ENCODE results near the gene BPIFB3. TPM values are rescaled to one million over a fixed set of nuclear protein-coding genes. Genes with fewer than 3 reads are reported as not detected.

Gene BPIFB3
- polyA plus RNA-seq, 1 donor from 2014 or later, result not detected

- no peaks in the 10 kb centered on the region for H3K36me3 ChIP-seq (ENCODE audit: insufficient read depth, low read length)
- H3K4me3 ChIP-seq (ENCODE audit: low read length), result no peak overlapping the region
- no peak overlapping the region for H2AFZ ChIP-seq (ENCODE audit: low read depth, low read length)
- no peaks in the 10 kb centered on the region for H3K9me3 ChIP-seq (ENCODE audit: low read length)
- TF ChIP-seq EZH2 (IDR thresholded peaks at IDR 0.05; ENCODE audit: borderline replicate concordance, insufficient read depth, low read length, poor library complexity, severe bottlenecking) (no peak), TAF1 (IDR thresholded peaks at IDR 0.05; ENCODE audit: low read depth) (no peak), REST (IDR thresholded peaks at IDR 0.05; ENCODE audit: borderline replicate concordance) (no peak), SMC3 (conservative IDR thresholded peaks at IDR 0.05; ENCODE audit: poor library complexity) (no peak), CTCF (IDR thresholded peaks at IDR 0.05; ENCODE audit: poor library complexity, severe bottlenecking) (no peak), EP300 (conservative IDR thresholded peaks at IDR 0.05; ENCODE audit: poor library complexity, severe bottlenecking) (no peak), MXI1 (conservative IDR thresholded peaks at IDR 0.05; ENCODE audit: poor library complexity, severe bottlenecking) (no peak), RAD21 (conservative IDR thresholded peaks at IDR 0.05) (no peak), POLR2AphosphoS5 (IDR thresholded peaks at IDR 0.05) (no peak)
- no peaks in the 10 kb centered on the region for H3K79me2 ChIP-seq (replicated peaks; ENCODE audit: insufficient read depth, low read length)
- H3K27me3 ChIP-seq (ENCODE audit: insufficient read depth, low read depth, low read length), result no peaks in the 10 kb centered on the region
- no peak overlapping the region for H3K4me2 ChIP-seq (ENCODE audit: low read length)
- no peaks in the 10 kb centered on the region for H3F3A ChIP-seq (ENCODE audit: insufficient read depth, low read length, poor library complexity, severe bottlenecking)
- H3K9me2 ChIP-seq (ENCODE audit: insufficient read depth, low read length), result no peaks in the 10 kb centered on the region
- H4K20me1 ChIP-seq (ENCODE audit: insufficient read depth), result no peaks in the 10 kb centered on the region
- no peak overlapping the region for H3K27ac ChIP-seq (ENCODE audit: low read length)
- H3K9ac ChIP-seq (ENCODE audit: low read length), result no peak overlapping the region
These were observed 39.9 kb upstream of the BPIFB3 start for GRCh38 chr20:33013701-33014326.

GRCh38 chr20:33014336-33015113 lies 39.2 kb upstream of the BPIFB3 start:
- H3K79me2 ChIP-seq (replicated peaks; ENCODE audit: insufficient read depth, low read length), result no peaks in the 10 kb centered on the region
- no peaks in the 10 kb centered on the region for H3K36me3 ChIP-seq (ENCODE audit: insufficient read depth, low read length)
- no peak overlapping the region for H3K4me2 ChIP-seq (ENCODE audit: low read length)
- TF ChIP-seq TAF1 (IDR thresholded peaks at IDR 0.05; ENCODE audit: low read depth) (no peak), POLR2AphosphoS5 (IDR thresholded peaks at IDR 0.05) (no peak), CTCF (IDR thresholded peaks at IDR 0.05; ENCODE audit: poor library complexity, severe bottlenecking) (no peak), REST (IDR thresholded peaks at IDR 0.05; ENCODE audit: borderline replicate concordance) (no peak), EZH2 (IDR thresholded peaks at IDR 0.05; ENCODE audit: borderline replicate concordance, insufficient read depth, low read length, poor library complexity, severe bottlenecking) (no peak), MXI1 (conservative IDR thresholded peaks at IDR 0.05; ENCODE audit: poor library complexity, severe bottlenecking) (no peak), RAD21 (conservative IDR thresholded peaks at IDR 0.05) (no peak), EP300 (conservative IDR thresholded peaks at IDR 0.05; ENCODE audit: poor library complexity, severe bottlenecking) (no peak), SMC3 (conservative IDR thresholded peaks at IDR 0.05; ENCODE audit: poor library complexity) (no peak)
- no peak overlapping the region for H3K9ac ChIP-seq (ENCODE audit: low read length)
- H3F3A ChIP-seq (ENCODE audit: insufficient read depth, low read length, poor library complexity, severe bottlenecking), result no peaks in the 10 kb centered on the region
- no peaks in the 10 kb centered on the region for H4K20me1 ChIP-seq (ENCODE audit: insufficient read depth)
- no peaks in the 10 kb centered on the region for H3K27me3 ChIP-seq (ENCODE audit: insufficient read depth, low read depth, low read length)
- no peak overlapping the region for H3K4me3 ChIP-seq (ENCODE audit: low read length)
- no peaks in the 10 kb centered on the region for H3K9me2 ChIP-seq (ENCODE audit: insufficient read depth, low read length)
- no peak overlapping the region for H3K27ac ChIP-seq (ENCODE audit: low read length)
- no peak overlapping the region for H2AFZ ChIP-seq (ENCODE audit: low read depth, low read length)
- H3K9me3 ChIP-seq (ENCODE audit: low read length), result no peaks in the 10 kb centered on the region

All from neural cell (in vitro differentiated cells).